Measurements from ENCODE around the gene CPEB3. TPM values are rescaled to one million over a fixed set of nuclear protein-coding genes. Genes with fewer than 3 reads are reported as not detected.

Gene CPEB3
- total and polyA plus RNA-seq, 9 of the 15 experiments (the other 6 are each of a cell fraction or from before 2014, with no cell fraction given): 0.15 to 1.2 (median 0.51) TPM

- Histone ChIP-seq H3K9ac (ENCODE audit: insufficient read depth in 1 of 2, low read depth in 2 of 2, low read length in 2 of 2) (no peak overlapping the region), H4K20me1 (replicated peaks; ENCODE audit: control insufficient read depth, insufficient read depth, low read length) (no peaks in the 10 kb centered on the region), H3K27ac (ENCODE audit: extremely low read depth, low read depth, low read length) (no peak overlapping the region), H3K9me1 (ENCODE audit: control insufficient read depth, insufficient read depth, low read length) (no peaks in the 10 kb centered on the region), H3K36me3 (ENCODE audit: control insufficient read depth, insufficient read depth, low read length) (no peaks in the 10 kb centered on the region), H3K79me2 (ENCODE audit: control insufficient read depth, insufficient read depth, low read length) (no peaks in the 10 kb centered on the region), H3K27me3 (ENCODE audit: control insufficient read depth in 2 of 2, insufficient read depth in 2 of 2, low read length in 2 of 2) (no peaks in the 10 kb centered on the region), H3K4me2 (ENCODE audit: insufficient read depth, low read length) (no peak overlapping the region), H3K9me3 (replicated peaks; ENCODE audit: control insufficient read depth, insufficient read depth, low read depth, low read length) (no peaks in the 10 kb centered on the region), H2AFZ (ENCODE audit: low read depth, low read length) (no peak overlapping the region), H3K4me3 (no peak overlapping the region), H3K4me1 (replicated peaks in 1 of 2; ENCODE audit: control insufficient read depth in 2 of 2, insufficient read depth in 2 of 2, low read length in 2 of 2) (no peaks in the 10 kb centered on the region)
- ChIA-PET POLR2A (no interaction called here), CTCF (ENCODE audit: low intra/inter-chr PET ratio) (no interaction called here)
- BruUV-seq (replicated peaks): no TSS peak
- in situ Hi-C loops (cut with MboI): no loop called here
- intact Hi-C loops (cut with micrococcal nuclease): no loop called here
- ATAC-seq: no peak
- no peak for FAIRE-seq
- no peak for DNase-seq (ENCODE audit: extremely low read depth in 1 of 4, low spot score in 3 of 4)
- no peak for TF ChIP-seq RBM17 (IDR thresholded peaks at IDR 0.05; ENCODE audit: borderline replicate concordance, low read depth, low read length)
- TF ChIP-seq THAP12 (CRISPR knock-in tag; IDR thresholded peaks at IDR 0.05): no peak
- TF ChIP-seq RBFOX2 (IDR thresholded peaks at IDR 0.05; ENCODE audit: low read depth, low read length): no peak
- TF ChIP-seq ZNF12 (CRISPR knock-in tag; IDR thresholded peaks at IDR 0.05): no peak
- TF ChIP-seq ZNF77 (CRISPR knock-in tag; IDR thresholded peaks at IDR 0.05): no peak
- no peak; the same call in 1 of the 2 replicates for TF ChIP-seq HMBOX1 (IDR thresholded peaks at IDR 0.05)
- TF ChIP-seq ZNF740 (CRISPR knock-in tag; IDR thresholded peaks at IDR 0.05): no peak
- TF ChIP-seq ZNF740 (tag; IDR thresholded peaks at IDR 0.05): no peak
- TF ChIP-seq EP400 (IDR thresholded peaks at IDR 0.05): no peak
- TF ChIP-seq E2F3 (CRISPR knock-in tag; IDR thresholded peaks at IDR 0.05): no peak
- no peak for TF ChIP-seq ZNF324 (CRISPR knock-in tag; IDR thresholded peaks at IDR 0.05)
- TF ChIP-seq CHD2 (IDR thresholded peaks at IDR 0.05; ENCODE audit: low read depth, low read length): no peak
- no peak for TF ChIP-seq AFF1 (IDR thresholded peaks at IDR 0.05; ENCODE audit: low read depth in 1 of 2, partially characterized antibody in 2 of 2)
- 55% methylated on average over 5 of the region's 5 CpGs for WGBS (ENCODE audit: insufficient coverage, low coverage, missing lambda C conversion rate)
These were observed 248.3 kb downstream of the CPEB3 start for GRCh38 chr10:92042541-92042940.

Data from K562 (cell line).